LNCAP (cell line): ENCODE results near the gene PDX1.

ENCODE experiments used
- CTCF ChIP-seq: fragments of 450-650 bp; IDR thresholded peaks from 2 replicates; pipeline ENCODE4 v1.5.1; 2017; ENCODE audit warnings: mild to moderate bottlenecking

PDX1 gene

GRCh38 chr13:27923794-27924528 is 4.2 kb downstream of the PDX1 start:
- no peak for TF ChIP-seq CTCF

GRCh38 chr13:27924529-27925141 is 4.8 kb downstream of the PDX1 start:
- no peak for TF ChIP-seq CTCF

GRCh38 chr13:27925220-27925991 is 5.6 kb downstream of the PDX1 start:
- TF ChIP-seq CTCF = no peak

- TF ChIP-seq CTCF = no peak
Measured at GRCh38 chr13:27926644-27927434, 7.0 kb downstream of the PDX1 start.

GRCh38 chr13:27927444-27928352 is 7.9 kb downstream of the PDX1 start:
- no peak for TF ChIP-seq CTCF

- TF ChIP-seq CTCF = no peak
Measured at GRCh38 chr13:27928353-27928804, 8.6 kb downstream of the PDX1 start.
